ENCODE results near the gene CREB5.

DNA sequence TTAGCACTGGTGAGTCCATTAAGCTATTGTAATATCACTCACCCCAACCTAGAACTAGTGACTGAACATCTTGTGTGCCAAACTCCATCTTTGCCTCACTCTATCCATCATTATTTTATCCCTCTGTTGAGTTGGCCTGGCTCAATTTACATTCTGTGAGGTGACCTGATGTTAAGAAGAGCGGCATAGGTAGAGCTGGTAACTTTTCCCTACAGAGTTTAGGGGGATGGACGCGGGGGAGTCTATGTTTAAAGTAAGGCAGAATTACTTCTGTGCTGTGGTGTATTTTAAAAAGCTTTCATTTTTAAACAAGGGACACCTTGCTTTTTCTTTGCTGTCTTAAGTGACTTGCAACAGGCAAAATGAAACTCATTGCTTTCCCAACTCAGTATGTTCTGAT, 186.3 kb downstream of the CREB5 start:
- TF ChIP-seq, protein P1, sequence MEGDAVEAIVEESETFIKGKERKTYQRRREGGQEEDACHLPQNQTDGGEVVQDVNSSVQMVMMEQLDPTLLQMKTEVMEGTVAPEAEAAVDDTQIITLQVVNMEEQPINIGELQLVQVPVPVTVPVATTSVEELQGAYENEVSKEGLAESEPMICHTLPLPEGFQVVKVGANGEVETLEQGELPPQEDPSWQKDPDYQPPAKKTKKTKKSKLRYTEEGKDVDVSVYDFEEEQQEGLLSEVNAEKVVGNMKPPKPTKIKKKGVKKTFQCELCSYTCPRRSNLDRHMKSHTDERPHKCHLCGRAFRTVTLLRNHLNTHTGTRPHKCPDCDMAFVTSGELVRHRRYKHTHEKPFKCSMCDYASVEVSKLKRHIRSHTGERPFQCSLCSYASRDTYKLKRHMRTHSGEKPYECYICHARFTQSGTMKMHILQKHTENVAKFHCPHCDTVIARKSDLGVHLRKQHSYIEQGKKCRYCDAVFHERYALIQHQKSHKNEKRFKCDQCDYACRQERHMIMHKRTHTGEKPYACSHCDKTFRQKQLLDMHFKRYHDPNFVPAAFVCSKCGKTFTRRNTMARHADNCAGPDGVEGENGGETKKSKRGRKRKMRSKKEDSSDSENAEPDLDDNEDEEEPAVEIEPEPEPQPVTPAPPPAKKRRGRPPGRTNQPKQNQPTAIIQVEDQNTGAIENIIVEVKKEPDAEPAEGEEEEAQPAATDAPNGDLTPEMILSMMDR (IDR thresholded peaks at IDR 0.05; ENCODE audit: poor library complexity, severe bottlenecking): no peak
- TF ChIP-seq EZH2 (IDR thresholded peaks at IDR 0.05; ENCODE audit: borderline replicate concordance, insufficient read depth, low read length, poor library complexity, severe bottlenecking) (no peak), EP300 (conservative IDR thresholded peaks at IDR 0.05; ENCODE audit: poor library complexity, severe bottlenecking) (no peak), RAD21 (conservative IDR thresholded peaks at IDR 0.05) (no peak), POLR2AphosphoS5 (IDR thresholded peaks at IDR 0.05) (no peak)
